ENCODE data around the gene PRRC2C. TPM values are rescaled to one million over a fixed set of nuclear protein-coding genes. Genes with fewer than 3 reads are reported as not detected.
"Not testable (repeated sequence)": the region's sequence is repeated elsewhere in the genome, so short reads cannot be mapped to it uniquely, and the experiment has no call there.

Gene PRRC2C
- total RNA-seq, 2 experiments from 2014 or later: 229 to 238 TPM

DNA sequence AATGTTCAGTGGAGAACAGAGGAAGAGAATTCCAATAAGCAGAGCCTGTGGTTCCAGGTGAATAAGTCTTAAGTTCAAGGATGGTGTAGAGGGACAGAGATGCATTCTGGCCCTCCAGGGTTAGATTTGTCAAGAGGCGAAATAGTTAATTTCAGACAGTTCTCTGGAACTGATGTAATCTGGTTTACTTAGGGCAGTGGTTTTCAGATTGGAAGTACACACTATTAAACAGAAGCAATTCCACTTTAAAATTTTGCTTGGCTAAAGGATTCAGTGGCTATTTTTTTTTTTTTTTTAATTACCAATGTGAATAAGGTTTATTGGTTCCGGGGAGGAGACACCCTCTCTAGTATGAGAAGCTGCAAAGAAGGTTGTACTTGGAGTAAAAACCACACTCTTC is 111.4 kb downstream of the PRRC2C start:
- POLR2A ChIA-PET: no interaction called here

GRCh38 chr1:171597203-171597602 is 111.9 kb downstream of the PRRC2C start:
- TF ChIP-seq, protein P1, sequence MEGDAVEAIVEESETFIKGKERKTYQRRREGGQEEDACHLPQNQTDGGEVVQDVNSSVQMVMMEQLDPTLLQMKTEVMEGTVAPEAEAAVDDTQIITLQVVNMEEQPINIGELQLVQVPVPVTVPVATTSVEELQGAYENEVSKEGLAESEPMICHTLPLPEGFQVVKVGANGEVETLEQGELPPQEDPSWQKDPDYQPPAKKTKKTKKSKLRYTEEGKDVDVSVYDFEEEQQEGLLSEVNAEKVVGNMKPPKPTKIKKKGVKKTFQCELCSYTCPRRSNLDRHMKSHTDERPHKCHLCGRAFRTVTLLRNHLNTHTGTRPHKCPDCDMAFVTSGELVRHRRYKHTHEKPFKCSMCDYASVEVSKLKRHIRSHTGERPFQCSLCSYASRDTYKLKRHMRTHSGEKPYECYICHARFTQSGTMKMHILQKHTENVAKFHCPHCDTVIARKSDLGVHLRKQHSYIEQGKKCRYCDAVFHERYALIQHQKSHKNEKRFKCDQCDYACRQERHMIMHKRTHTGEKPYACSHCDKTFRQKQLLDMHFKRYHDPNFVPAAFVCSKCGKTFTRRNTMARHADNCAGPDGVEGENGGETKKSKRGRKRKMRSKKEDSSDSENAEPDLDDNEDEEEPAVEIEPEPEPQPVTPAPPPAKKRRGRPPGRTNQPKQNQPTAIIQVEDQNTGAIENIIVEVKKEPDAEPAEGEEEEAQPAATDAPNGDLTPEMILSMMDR (IDR thresholded peaks at IDR 0.05): no peak
- CTCF ChIA-PET: no interaction called here

More for the DNA sequence above, 111.4 kb downstream of the PRRC2C start:
- Mint-ChIP-seq H3K4me1 (ENCODE audit: low read depth) (no peaks in the 10 kb centered on the region), H3K9me3 (no peaks in the 10 kb centered on the region), H3K4me3 (no peak overlapping the region), H3K36me3 (ENCODE audit: low read depth) (peaks cover 29% of the 10 kb centered on the region), H3K27me3 (no peaks in the 10 kb centered on the region), H3K27ac (no peak overlapping the region)
- intact Hi-C loops (cut with micrococcal nuclease): no loop called here
- TF ChIP-seq, protein P1 (IDR thresholded peaks at IDR 0.05): no peak
- ATAC-seq (no peak), DNase-seq (no peak)
- CTCF ChIA-PET: no interaction called here

DNA sequence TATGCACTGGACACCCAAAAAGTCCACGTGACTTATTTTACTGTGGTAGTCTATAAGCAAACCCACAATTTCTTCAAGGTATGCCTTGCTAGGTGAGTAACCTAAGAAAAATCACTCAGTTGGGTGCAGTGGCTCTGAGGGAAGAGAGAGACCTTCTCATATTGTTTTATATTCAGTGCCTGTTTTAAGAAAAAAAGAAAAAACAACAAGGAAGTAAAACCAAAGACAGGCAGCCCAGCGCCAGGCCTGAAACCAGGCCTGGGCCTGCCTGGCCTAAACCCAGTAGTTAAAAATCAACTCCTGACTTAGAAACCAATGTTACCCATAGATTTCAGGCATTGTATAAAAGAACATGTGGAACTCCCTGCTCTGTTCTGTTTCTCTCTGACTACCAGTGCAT is 115.0 kb downstream of the PRRC2C start:
- H3K36me3 Mint-ChIP-seq (ENCODE audit: low read depth); H3K27ac Mint-ChIP-seq; H3K27me3 Mint-ChIP-seq; H3K4me3 Mint-ChIP-seq; ATAC-seq; H3K9me3 Mint-ChIP-seq; DNase-seq; H3K4me1 Mint-ChIP-seq (ENCODE audit: low read depth); intact Hi-C loops (cut with micrococcal nuclease); POLR2A ChIA-PET; CTCF ChIA-PET: not testable (repeated sequence)

More at GRCh38 chr1:171597203-171597602, 111.9 kb downstream of the PRRC2C start:
- no peaks in the 10 kb centered on the region for H3K9me3 Mint-ChIP-seq
- H3K4me1 Mint-ChIP-seq (ENCODE audit: low read depth): no peaks in the 10 kb centered on the region
- H3K36me3 Mint-ChIP-seq (ENCODE audit: low read depth): peaks cover 24% of the 10 kb centered on the region
- ATAC-seq (no peak), DNase-seq (no peak)
- H3K27me3 Mint-ChIP-seq: no peaks in the 10 kb centered on the region
- intact Hi-C loops (cut with micrococcal nuclease): no loop called here
- POLR2A ChIA-PET: no interaction called here
- H3K4me3 Mint-ChIP-seq: no peak overlapping the region
- H3K27ac Mint-ChIP-seq: no peak overlapping the region

DNA sequence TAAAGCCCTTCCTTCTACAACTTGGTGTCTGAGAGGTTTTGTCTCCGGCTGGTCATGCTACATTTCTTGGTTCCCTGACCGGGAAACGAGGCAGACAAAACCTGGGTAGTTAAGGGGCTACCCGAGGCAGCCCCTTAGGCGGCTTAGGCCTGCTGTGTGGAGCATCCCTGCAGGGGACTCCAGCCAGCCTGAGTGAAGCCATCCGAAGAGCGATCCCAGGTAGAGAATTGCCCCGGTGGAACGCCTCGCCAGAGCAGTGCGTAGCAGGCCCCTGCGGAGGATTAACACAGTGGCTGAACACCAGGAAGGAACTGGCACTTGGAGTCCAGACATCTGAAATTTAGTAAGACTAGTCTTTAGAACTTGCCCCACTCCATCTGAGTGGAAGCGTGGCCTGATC is 115.5 kb downstream of the PRRC2C start:
- Mint-ChIP-seq H3K9me3 (no peaks in the 10 kb centered on the region), H3K4me3 (no peak overlapping the region), H3K4me1 (ENCODE audit: low read depth) (no peaks in the 10 kb centered on the region), H3K27me3 (no peaks in the 10 kb centered on the region), H3K36me3 (ENCODE audit: low read depth) (peaks cover 3% of the 10 kb centered on the region), H3K27ac (no peak overlapping the region)
- DNase-seq (no peak), ATAC-seq (no peak)
- CTCF ChIA-PET: no interaction called here
- TF ChIP-seq, protein P1 (IDR thresholded peaks at IDR 0.05): no peak
- POLR2A ChIA-PET: no interaction called here
- intact Hi-C loops (cut with micrococcal nuclease): no loop called here

DNA sequence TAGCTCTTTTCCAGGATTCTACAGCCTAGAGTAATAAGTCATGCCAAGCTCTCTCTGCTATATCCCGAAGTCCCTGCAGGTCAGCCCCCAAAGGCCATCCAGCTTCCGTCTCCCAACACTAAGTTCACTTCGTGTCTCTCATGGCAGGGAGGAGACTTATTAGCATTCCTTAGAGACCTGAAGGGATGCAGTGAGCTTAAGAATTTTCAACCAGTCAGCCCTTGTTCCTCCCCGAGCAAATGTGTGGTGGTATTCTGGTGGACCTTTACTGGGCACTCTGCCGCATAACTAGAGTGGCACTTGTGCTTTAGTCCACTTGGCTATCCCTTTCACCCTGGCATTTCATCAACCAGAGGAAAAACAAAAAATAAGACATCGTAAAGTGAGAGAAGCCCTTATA is 117.7 kb downstream of the PRRC2C start:
- POLR2A ChIA-PET; ATAC-seq; CTCF ChIA-PET; H3K36me3 Mint-ChIP-seq (ENCODE audit: low read depth); H3K27me3 Mint-ChIP-seq; intact Hi-C loops (cut with micrococcal nuclease); H3K27ac Mint-ChIP-seq; H3K4me3 Mint-ChIP-seq; H3K9me3 Mint-ChIP-seq; H3K4me1 Mint-ChIP-seq (ENCODE audit: low read depth); DNase-seq: not testable (repeated sequence)

GRCh38 chr1:171606402-171606941 is 121.1 kb downstream of the PRRC2C start:
- TF ChIP-seq, protein P1 (IDR thresholded peaks at IDR 0.05): no peak
- intact Hi-C loops (cut with micrococcal nuclease): no loop called here
- ChIA-PET CTCF (interaction anchor here (1.0 kb wide), 1 partner anchor 38 kb away, joined by 3 read pairs; no protein-coding TSS in a partner anchor), POLR2A (interaction anchor here (1.1 kb wide), 1 partner anchor 121 kb away, joined by 3 read pairs; the partner anchor contains the start of gene PRRC2C)
- ATAC-seq: no peak
- no peaks in the 10 kb centered on the region for H3K27me3 Mint-ChIP-seq
- no peak overlapping the region for H3K4me3 Mint-ChIP-seq
- no peaks in the 10 kb centered on the region for H3K4me1 Mint-ChIP-seq (ENCODE audit: low read depth)
- H3K27ac Mint-ChIP-seq: no peak overlapping the region
- no peaks in the 10 kb centered on the region for H3K9me3 Mint-ChIP-seq
- no peaks in the 10 kb centered on the region for H3K36me3 Mint-ChIP-seq (ENCODE audit: low read depth)
- DNase-seq: no peak
